SJSA1 (cell line): ENCODE data around the gene SLC6A1. TPM values are rescaled to one million over a fixed set of nuclear protein-coding genes. Genes with fewer than 3 reads are reported as not detected.
"Not testable (repeated sequence)": the region's sequence is repeated elsewhere in the genome, so short reads cannot be mapped to it uniquely, and the experiment has no call there.

ENCODE experiments used
- DNase-seq, 2 experiments: peaks; one replicate each; pipeline ENCODE4 v3.0.0-alpha.2; 2015 to 2020; ENCODE audit warnings: low spot score in 2 of 2, low read depth in 1 of 2
- H3K27ac ChIP-seq: fragments of 250-450 bp; sonication (Bioruptor Pico); 2 replicates; pipeline ENCODE4 v1.5.1; 2020; ENCODE audit warnings: mild to moderate bottlenecking, moderate library complexity
- H3K27me3 ChIP-seq: fragments of 250-450 bp; sonication (Bioruptor Pico); replicated peaks from 2 replicates; pipeline ENCODE4 v1.5.1; 2020; ENCODE audit warnings: mild to moderate bottlenecking, moderate library complexity
- H3K36me3 ChIP-seq: fragments of 250-450 bp; sonication (Bioruptor Pico); 2 replicates; pipeline ENCODE4 v1.5.1; 2020; ENCODE audit warnings: mild to moderate bottlenecking
- H3K4me1 ChIP-seq: fragments of 250-450 bp; sonication (Bioruptor Pico); replicated peaks from 2 replicates; pipeline ENCODE4 v1.6.1; 2021; ENCODE audit warnings: mild to moderate bottlenecking
- H3K4me3 ChIP-seq: fragments of 250-450 bp; sonication (Bioruptor Pico); 2 replicates; pipeline ENCODE4 v1.5.1; 2020; ENCODE audit warnings: mild to moderate bottlenecking
- H3K9me3 ChIP-seq: fragments of 250-450 bp; sonication (Bioruptor Pico); replicated peaks from 2 replicates; pipeline ENCODE4 v1.5.1; 2020; ENCODE audit warnings: mild to moderate bottlenecking
- total RNA-seq: library from RNA; depleted of rRNA; stranded (reverse); fragments of >200 nt; shearing (Covaris generic); gene quantifications from 2 replicates; pipeline ENCODE4 v1.2.3, GENCODE V29; 2014

Gene SLC6A1
- total RNA-seq, 1 experiment from 2014 or later: not detected

DNA sequence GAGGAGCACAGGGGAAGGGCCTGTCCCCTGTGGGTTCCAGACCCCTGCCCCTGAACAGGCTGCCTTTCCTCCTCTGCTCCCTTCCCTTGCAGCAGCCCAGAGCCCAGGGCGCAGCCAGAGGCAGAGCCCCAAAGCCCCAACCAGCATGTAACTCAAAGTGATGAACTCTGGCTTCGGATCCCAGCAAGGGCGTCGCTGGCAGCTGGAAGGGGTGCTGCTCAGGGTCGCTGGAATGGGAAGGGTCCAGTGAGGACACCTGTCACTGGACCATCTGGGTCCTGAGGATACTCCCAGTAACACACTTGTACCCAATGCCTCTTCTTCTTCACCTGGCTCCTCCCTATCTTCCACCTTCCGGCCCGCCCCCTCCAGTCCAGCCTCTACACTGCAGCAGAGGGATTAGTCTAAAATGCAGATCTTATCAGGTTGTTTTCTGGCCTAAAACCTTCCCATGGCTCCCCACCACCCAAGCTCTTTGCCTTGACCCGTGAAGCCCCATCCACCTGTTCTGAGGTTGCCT is 64.0 kb downstream of the SLC6A1 start:
- Histone ChIP-seq H3K9me3 (no peaks in the 10 kb centered on the region), H3K36me3 (no peaks in the 10 kb centered on the region), H3K27ac (no peak overlapping the region), H3K4me3 (no peak overlapping the region), H3K4me1 (peaks cover 10% of the 10 kb centered on the region), H3K27me3 (peaks cover 22% of the 10 kb centered on the region)
- no peak for DNase-seq

- no peak overlapping the region for H3K4me3 ChIP-seq
- H3K9me3 ChIP-seq: no peaks in the 10 kb centered on the region
- no peaks in the 10 kb centered on the region for H3K36me3 ChIP-seq
- peaks cover 19% of the 10 kb centered on the region for H3K27me3 ChIP-seq
- no peak overlapping the region for H3K27ac ChIP-seq
- peaks cover 10% of the 10 kb centered on the region for H3K4me1 ChIP-seq
- DNase-seq: no peak
These were observed 65.1 kb downstream of the SLC6A1 start for GRCh38 chr3:11057655-11058054.

DNA sequence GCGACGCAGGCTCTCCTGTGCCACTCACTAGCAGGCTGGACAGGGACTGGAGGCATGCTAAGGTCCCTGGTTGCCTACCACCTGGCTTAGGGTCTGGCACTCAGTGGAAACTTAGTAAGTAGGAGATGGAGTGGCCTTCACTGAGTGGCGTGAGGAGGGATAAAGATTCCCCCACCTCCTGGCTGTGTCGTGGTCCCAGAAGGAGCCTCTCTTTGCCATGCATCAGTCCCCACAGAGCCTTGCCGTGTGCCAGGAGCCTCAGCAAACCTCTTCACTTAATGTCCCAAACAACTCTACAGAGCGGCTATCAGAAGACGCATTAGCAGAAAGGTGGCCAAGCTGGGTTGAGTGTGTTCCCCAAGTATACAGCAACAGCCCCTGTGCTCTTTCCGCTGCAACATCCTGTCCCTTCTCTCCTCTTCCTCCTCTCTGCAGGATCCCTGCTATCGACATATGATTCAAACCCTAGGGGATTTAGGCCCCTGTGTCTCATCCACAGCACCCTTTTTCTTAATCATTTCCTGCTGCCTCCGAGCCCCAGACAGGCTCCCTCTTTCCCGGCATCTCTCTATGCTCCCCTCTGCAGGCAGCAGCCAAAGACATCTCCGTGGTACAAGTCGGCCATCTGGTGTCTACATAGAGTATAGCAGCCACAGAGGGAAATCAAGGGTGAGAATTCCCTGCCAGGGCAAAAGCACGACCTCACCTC is 66.7 kb downstream of the SLC6A1 start:
- H3K27me3 ChIP-seq: peaks cover 14% of the 10 kb centered on the region
- H3K9me3 ChIP-seq: no peaks in the 10 kb centered on the region
- peak; percentile 59 to 67 for DNase-seq
- no peak overlapping the region for H3K27ac ChIP-seq
- H3K4me1 ChIP-seq: peaks cover 10% of the 10 kb centered on the region
- H3K36me3 ChIP-seq: no peaks in the 10 kb centered on the region
- no peak overlapping the region for H3K4me3 ChIP-seq

DNA sequence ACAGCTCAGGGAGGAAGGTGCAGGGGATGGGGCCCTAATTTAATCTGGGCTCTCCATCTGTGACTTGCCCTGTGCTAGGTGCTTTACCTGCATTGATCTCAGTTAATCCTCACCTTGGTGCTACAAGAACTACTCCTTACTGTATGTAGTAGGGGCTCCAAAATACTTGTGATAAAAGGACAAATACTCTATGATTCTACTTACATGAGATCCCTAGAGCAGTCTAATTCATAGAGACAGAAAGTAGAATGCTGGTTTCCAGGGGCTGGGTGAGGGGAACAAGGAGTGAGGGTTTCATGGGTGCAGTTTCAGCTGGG is 67.2 kb downstream of the SLC6A1 start:
- H3K27me3 ChIP-seq: peaks cover 10% of the 10 kb centered on the region
- peaks cover 10% of the 10 kb centered on the region for H3K4me1 ChIP-seq
- H3K4me3 ChIP-seq: no peak overlapping the region
- DNase-seq: no peak
- H3K36me3 ChIP-seq: no peaks in the 10 kb centered on the region
- no peak overlapping the region for H3K27ac ChIP-seq
- H3K9me3 ChIP-seq: no peaks in the 10 kb centered on the region; the same call in 1 of the 2 replicates

GRCh38 chr3:11060500-11061251 is 68.1 kb downstream of the SLC6A1 start:
- Histone ChIP-seq H3K27me3 (peaks cover 3% of the 10 kb centered on the region), H3K4me1 (peaks cover 10% of the 10 kb centered on the region), H3K9me3 (no peaks in the 10 kb centered on the region; the same call in 1 of the 2 replicates), H3K4me3 (peak overlapping the region; percentile 13), H3K36me3 (no peaks in the 10 kb centered on the region), H3K27ac (no peak overlapping the region)
- peak; percentile 65 to 66 for DNase-seq

GRCh38 chr3:11061268-11061871 is 68.8 kb downstream of the SLC6A1 start:
- H3K36me3 ChIP-seq, H3K27me3 ChIP-seq, H3K27ac ChIP-seq, DNase-seq, H3K4me1 ChIP-seq, H3K4me3 ChIP-seq, H3K9me3 ChIP-seq: not testable (repeated sequence)

DNA sequence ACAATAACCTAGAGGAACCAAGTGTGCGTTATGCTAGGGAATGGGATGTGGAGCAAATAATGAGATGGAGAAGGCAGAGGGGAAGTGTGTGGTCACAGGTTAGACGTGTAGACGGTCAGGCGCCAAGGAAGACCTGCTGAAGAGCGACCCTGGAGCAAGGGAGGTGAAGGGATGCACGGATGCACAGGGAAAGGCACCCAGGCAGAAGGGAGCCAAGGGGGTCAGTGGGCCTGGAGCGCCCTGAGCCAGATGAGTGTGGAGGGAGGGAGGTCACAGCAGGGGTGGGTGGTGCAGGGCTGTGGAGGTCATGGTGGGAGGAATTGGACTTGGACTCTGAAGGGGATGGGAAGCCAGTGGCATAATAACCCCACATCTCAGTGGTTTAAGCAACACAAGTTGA is 70.2 kb downstream of the SLC6A1 start:
- Histone ChIP-seq H3K27ac (no peak overlapping the region), H3K4me1 (peaks cover 10% of the 10 kb centered on the region), H3K9me3 (no peaks in the 10 kb centered on the region; the same call in 1 of the 2 replicates), H3K4me3 (no peak overlapping the region), H3K36me3 (no peaks in the 10 kb centered on the region), H3K27me3 (no peaks in the 10 kb centered on the region; the same call in none of the 2 replicates)
- no peak for DNase-seq

GRCh38 chr3:11071096-11071755 is 78.7 kb downstream of the SLC6A1 start:
- H3K27ac ChIP-seq: no peak overlapping the region
- no peaks in the 10 kb centered on the region for H3K4me1 ChIP-seq
- H3K4me3 ChIP-seq: no peak overlapping the region

DNA sequence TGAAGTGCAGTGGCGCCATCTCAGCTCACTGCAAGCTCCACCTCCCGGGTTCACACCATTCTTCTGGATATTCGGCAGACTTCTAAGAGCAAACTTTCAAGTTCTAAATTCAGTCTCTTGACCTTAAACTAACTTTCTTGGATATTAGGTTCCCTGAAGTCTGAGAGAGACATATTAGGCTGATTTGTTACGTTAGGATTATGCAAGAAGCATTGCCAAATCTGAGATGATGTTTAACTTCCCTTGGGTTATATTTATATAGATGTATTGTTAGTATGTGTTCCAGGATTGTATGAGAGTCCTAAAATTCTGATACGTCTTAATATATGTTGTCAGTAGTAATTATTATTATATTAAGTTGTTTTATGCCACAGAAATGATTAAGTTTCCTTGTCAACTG is 80.1 kb downstream of the SLC6A1 start:
- no peaks in the 10 kb centered on the region for H3K9me3 ChIP-seq
- no peaks in the 10 kb centered on the region for H3K36me3 ChIP-seq
- DNase-seq: no peak
- H3K4me1 ChIP-seq: no peaks in the 10 kb centered on the region
- no peaks in the 10 kb centered on the region for H3K27me3 ChIP-seq
- H3K27ac ChIP-seq: no peak overlapping the region
- H3K4me3 ChIP-seq: no peak overlapping the region

More at GRCh38 chr3:11071096-11071755, 78.7 kb downstream of the SLC6A1 start:
- no peaks in the 10 kb centered on the region for H3K9me3 ChIP-seq
- DNase-seq: no peak
- H3K36me3 ChIP-seq: no peaks in the 10 kb centered on the region
- no peaks in the 10 kb centered on the region for H3K27me3 ChIP-seq

- Histone ChIP-seq H3K36me3 (no peaks in the 10 kb centered on the region), H3K4me3 (no peak overlapping the region), H3K27ac (no peak overlapping the region), H3K4me1 (no peaks in the 10 kb centered on the region), H3K9me3 (no peaks in the 10 kb centered on the region), H3K27me3 (no peaks in the 10 kb centered on the region)
- no peak for DNase-seq
These were observed 81.5 kb downstream of the SLC6A1 start for GRCh38 chr3:11074011-11074410.

DNA sequence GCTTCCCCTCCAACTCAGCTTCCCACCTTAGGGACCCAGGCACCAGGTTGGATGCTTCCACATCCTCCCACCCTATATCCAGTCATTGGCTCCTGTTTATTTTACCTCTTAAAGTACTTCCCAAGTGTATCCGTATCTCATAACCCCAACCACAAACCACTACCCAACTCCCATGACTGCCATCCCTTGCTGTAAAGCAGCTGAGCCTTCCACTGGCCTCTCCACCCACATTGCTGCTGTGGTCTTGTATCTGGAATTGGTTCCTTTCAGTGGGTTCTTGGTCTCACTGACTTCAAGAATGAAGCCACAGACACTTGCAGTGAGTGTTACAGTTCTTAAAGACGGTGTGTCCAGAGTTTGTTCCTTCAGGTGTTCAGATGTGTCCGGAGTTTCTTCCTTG is 81.9 kb downstream of the SLC6A1 start:
- H3K27me3 ChIP-seq: no peaks in the 10 kb centered on the region
- H3K4me1 ChIP-seq: peaks cover under 1% of the 10 kb centered on the region; the same call in 1 of the 2 replicates
- H3K9me3 ChIP-seq: no peaks in the 10 kb centered on the region
- H3K36me3 ChIP-seq: no peaks in the 10 kb centered on the region
- H3K4me3 ChIP-seq: no peak overlapping the region
- no peak for DNase-seq
- H3K27ac ChIP-seq: no peak overlapping the region

DNA sequence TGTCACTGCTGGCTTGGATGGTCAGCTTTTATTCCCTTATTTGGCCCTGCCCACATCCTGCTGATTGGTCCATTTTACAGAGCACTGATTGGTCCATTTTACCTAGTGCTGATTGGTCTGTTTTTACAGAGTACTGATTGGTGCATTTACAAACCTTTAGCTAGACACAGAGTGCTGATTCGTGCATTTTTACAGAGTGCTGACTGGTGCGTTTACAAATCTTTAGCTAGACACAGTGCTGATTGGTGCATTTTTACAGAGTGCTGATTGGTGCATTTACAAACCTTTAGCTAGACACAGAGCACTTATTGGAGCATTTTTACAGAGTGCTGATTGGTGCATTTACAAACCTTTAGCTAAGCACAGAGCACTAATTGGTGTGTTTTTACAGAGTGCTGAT is 82.6 kb downstream of the SLC6A1 start:
- not testable (repeated sequence) for DNase-seq

GRCh38 chr3:11076711-11077110 is 84.2 kb downstream of the SLC6A1 start:
- no peaks in the 10 kb centered on the region for H3K27me3 ChIP-seq
- H3K4me1 ChIP-seq: peaks cover 17% of the 10 kb centered on the region
- no peaks in the 10 kb centered on the region for H3K36me3 ChIP-seq
- H3K9me3 ChIP-seq: no peaks in the 10 kb centered on the region
- no peak overlapping the region for H3K4me3 ChIP-seq
- no peak for DNase-seq
- H3K27ac ChIP-seq: no peak overlapping the region

More for the DNA sequence above, 82.6 kb downstream of the SLC6A1 start:
- not testable (repeated sequence) for H3K27me3 ChIP-seq, H3K4me3 ChIP-seq, H3K9me3 ChIP-seq, H3K4me1 ChIP-seq, H3K27ac ChIP-seq, H3K36me3 ChIP-seq
